WTC11 (cell line): ENCODE data around the gene KCNE2.

Experiments used
- ELF4 ChIP-seq: sonication (generic); formaldehyde crosslinking; IDR thresholded peaks from 2 replicates; pipeline ENCODE4 v1.8.1; 2022; ENCODE audit warnings: low read depth, mild to moderate bottlenecking, moderate library complexity, missing genetic modification reagents
- ESRRA ChIP-seq: sonication (generic); formaldehyde crosslinking; IDR thresholded peaks from 2 replicates; pipeline ENCODE4 v1.8.1; 2022; ENCODE audit warnings: mild to moderate bottlenecking, missing genetic modification reagents, borderline replicate concordance
- KAT7 ChIP-seq: sonication (generic); formaldehyde crosslinking; IDR thresholded peaks from 2 replicates; pipeline ENCODE4 v1.8.1; 2023; ENCODE audit warnings: missing genetic modification reagents, mild to moderate bottlenecking, borderline replicate concordance
- NFYB ChIP-seq: sonication (generic); formaldehyde crosslinking; conservative IDR thresholded peaks from 2 replicates; pipeline ENCODE4 v1.8.0; 2022; ENCODE audit warnings: low read depth, missing genetic modification reagents
- NR1H2 ChIP-seq: sonication (generic); formaldehyde crosslinking; IDR thresholded peaks from 2 replicates; pipeline ENCODE4 v1.9.0; 2021; ENCODE audit warnings: mild to moderate bottlenecking, moderate library complexity, missing genetic modification reagents
- ZNF232 ChIP-seq: sonication (generic); formaldehyde crosslinking; IDR thresholded peaks from 2 replicates; pipeline ENCODE4 v1.8.0; 2022; ENCODE audit warnings: mild to moderate bottlenecking, missing genetic modification reagents
- ZNF396 ChIP-seq: fragments of 250-450 bp; sonication (Bioruptor Pico); IDR thresholded peaks from 2 replicates; pipeline ENCODE4 v1.8.0; 2021; ENCODE audit warnings: mild to moderate bottlenecking, moderate library complexity, borderline replicate concordance
- TF ChIP-seq, protein P1 (sequence below): fragments of 200-600 bp; IDR thresholded peaks from 2 replicates; pipeline ENCODE4 v1.8.0; 2022; ENCODE audit warnings: antibody characterized with exemption
- TF ChIP-seq, protein P2 (sequence below): sonication (generic); formaldehyde crosslinking; IDR thresholded peaks from 2 replicates; pipeline ENCODE4 v1.8.1; 2023; ENCODE audit warnings: mild to moderate bottlenecking, missing genetic modification reagents, borderline replicate concordance
- TF ChIP-seq, protein P3 (sequence below): sonication (generic); formaldehyde crosslinking; IDR thresholded peaks from 2 replicates; pipeline ENCODE4 v1.8.1; 2022; ENCODE audit warnings: low read depth, mild to moderate bottlenecking, moderate library complexity, missing genetic modification reagents, borderline replicate concordance

DNA sequence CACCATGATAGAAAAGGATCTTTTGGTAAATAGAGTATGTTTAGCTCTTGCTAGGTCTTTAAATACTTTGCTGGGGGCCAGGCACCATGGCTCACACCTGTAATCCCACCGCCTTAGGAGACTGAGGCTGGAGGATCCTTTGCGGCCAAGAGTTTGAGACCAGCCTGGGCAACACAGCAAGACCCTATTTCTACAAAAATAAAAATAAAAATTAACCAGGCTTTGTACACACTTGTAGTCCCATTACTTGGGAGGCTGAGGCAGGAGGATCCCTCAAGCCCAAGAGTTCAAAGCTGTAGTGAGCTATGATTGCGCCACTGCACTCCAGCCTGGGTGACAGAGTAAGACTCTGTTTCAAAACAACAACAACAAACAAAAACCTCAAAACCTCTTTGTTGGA is 1.1 kb upstream of the KCNE2 start:
- TF ChIP-seq ZNF232 (no peak), ELF4 (CRISPR knock-in tag) (no peak), NFYB (CRISPR knock-in tag) (no peak), ZNF396 (CRISPR knock-in tag) (no peak), ESRRA (CRISPR knock-in tag) (no peak), KAT7 (CRISPR knock-in tag) (no peak), NR1H2 (no peak)
- TF ChIP-seq, protein P1, sequence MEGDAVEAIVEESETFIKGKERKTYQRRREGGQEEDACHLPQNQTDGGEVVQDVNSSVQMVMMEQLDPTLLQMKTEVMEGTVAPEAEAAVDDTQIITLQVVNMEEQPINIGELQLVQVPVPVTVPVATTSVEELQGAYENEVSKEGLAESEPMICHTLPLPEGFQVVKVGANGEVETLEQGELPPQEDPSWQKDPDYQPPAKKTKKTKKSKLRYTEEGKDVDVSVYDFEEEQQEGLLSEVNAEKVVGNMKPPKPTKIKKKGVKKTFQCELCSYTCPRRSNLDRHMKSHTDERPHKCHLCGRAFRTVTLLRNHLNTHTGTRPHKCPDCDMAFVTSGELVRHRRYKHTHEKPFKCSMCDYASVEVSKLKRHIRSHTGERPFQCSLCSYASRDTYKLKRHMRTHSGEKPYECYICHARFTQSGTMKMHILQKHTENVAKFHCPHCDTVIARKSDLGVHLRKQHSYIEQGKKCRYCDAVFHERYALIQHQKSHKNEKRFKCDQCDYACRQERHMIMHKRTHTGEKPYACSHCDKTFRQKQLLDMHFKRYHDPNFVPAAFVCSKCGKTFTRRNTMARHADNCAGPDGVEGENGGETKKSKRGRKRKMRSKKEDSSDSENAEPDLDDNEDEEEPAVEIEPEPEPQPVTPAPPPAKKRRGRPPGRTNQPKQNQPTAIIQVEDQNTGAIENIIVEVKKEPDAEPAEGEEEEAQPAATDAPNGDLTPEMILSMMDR = no peak
- TF ChIP-seq, protein P2, sequence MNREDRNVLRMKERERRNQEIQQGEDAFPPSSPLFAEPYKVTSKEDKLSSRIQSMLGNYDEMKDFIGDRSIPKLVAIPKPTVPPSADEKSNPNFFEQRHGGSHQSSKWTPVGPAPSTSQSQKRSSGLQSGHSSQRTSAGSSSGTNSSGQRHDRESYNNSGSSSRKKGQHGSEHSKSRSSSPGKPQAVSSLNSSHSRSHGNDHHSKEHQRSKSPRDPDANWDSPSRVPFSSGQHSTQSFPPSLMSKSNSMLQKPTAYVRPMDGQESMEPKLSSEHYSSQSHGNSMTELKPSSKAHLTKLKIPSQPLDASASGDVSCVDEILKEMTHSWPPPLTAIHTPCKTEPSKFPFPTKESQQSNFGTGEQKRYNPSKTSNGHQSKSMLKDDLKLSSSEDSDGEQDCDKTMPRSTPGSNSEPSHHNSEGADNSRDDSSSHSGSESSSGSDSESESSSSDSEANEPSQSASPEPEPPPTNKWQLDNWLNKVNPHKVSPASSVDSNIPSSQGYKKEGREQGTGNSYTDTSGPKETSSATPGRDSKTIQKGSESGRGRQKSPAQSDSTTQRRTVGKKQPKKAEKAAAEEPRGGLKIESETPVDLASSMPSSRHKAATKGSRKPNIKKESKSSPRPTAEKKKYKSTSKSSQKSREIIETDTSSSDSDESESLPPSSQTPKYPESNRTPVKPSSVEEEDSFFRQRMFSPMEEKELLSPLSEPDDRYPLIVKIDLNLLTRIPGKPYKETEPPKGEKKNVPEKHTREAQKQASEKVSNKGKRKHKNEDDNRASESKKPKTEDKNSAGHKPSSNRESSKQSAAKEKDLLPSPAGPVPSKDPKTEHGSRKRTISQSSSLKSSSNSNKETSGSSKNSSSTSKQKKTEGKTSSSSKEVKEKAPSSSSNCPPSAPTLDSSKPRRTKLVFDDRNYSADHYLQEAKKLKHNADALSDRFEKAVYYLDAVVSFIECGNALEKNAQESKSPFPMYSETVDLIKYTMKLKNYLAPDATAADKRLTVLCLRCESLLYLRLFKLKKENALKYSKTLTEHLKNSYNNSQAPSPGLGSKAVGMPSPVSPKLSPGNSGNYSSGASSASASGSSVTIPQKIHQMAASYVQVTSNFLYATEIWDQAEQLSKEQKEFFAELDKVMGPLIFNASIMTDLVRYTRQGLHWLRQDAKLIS = no peak
- TF ChIP-seq, protein P3, sequence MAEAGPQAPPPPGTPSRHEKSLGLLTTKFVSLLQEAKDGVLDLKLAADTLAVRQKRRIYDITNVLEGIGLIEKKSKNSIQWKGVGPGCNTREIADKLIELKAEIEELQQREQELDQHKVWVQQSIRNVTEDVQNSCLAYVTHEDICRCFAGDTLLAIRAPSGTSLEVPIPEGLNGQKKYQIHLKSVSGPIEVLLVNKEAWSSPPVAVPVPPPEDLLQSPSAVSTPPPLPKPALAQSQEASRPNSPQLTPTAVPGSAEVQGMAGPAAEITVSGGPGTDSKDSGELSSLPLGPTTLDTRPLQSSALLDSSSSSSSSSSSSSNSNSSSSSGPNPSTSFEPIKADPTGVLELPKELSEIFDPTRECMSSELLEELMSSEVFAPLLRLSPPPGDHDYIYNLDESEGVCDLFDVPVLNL = no peak
